ENCODE data around the gene RREB1. TPM values are rescaled to one million over a fixed set of nuclear protein-coding genes. Genes with fewer than 3 reads are reported as not detected.

The RREB1 gene
- total and polyA plus RNA-seq, 7 donors = 6.0 to 31.9 (median 20.7) TPM

- H3K27ac ChIP-seq = peak overlapping the region; percentile 36 to 80 (median 72)
- no peaks in the 10 kb centered on the region for H3K27me3 ChIP-seq
- H3K4me1 ChIP-seq = peaks cover 0 to 77% (median 64%) of the 10 kb centered on the region in 4 donors
- no peaks in the 10 kb centered on the region for H3K36me3 ChIP-seq
- no peak overlapping the region for H3K4me3 ChIP-seq
- TF ChIP-seq EP300 (IDR thresholded peaks at IDR 0.05) = no peak
- TF ChIP-seq POLR2A (IDR thresholded peaks at IDR 0.05) = no peak
- no peak for TF ChIP-seq POLR2AphosphoS5 (IDR thresholded peaks at IDR 0.05)
- TF ChIP-seq, protein P1, sequence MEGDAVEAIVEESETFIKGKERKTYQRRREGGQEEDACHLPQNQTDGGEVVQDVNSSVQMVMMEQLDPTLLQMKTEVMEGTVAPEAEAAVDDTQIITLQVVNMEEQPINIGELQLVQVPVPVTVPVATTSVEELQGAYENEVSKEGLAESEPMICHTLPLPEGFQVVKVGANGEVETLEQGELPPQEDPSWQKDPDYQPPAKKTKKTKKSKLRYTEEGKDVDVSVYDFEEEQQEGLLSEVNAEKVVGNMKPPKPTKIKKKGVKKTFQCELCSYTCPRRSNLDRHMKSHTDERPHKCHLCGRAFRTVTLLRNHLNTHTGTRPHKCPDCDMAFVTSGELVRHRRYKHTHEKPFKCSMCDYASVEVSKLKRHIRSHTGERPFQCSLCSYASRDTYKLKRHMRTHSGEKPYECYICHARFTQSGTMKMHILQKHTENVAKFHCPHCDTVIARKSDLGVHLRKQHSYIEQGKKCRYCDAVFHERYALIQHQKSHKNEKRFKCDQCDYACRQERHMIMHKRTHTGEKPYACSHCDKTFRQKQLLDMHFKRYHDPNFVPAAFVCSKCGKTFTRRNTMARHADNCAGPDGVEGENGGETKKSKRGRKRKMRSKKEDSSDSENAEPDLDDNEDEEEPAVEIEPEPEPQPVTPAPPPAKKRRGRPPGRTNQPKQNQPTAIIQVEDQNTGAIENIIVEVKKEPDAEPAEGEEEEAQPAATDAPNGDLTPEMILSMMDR (IDR thresholded peaks at IDR 0.05) = no peak
- intact Hi-C loops (cut with DNase I) = no loop called here
- DNase-seq = no peak
- no peaks in the 10 kb centered on the region for H3K9me3 ChIP-seq
These were observed 4.4 kb downstream of the RREB1 start for GRCh38 chr6:7112171-7112570.

GRCh38 chr6:7112741-7113313 lies 5.1 kb downstream of the RREB1 start:
- Histone ChIP-seq H3K27me3 (no peaks in the 10 kb centered on the region), H3K27ac (peak overlapping the region; percentile 36 to 80 (median 72)), H3K4me1 (peaks cover 0 to 77% (median 64%) of the 10 kb centered on the region in 4 donors), H3K9me3 (no peaks in the 10 kb centered on the region), H3K4me3 (no peak overlapping the region), H3K36me3 (no peaks in the 10 kb centered on the region)
- no peak for DNase-seq
- TF ChIP-seq POLR2AphosphoS5 (IDR thresholded peaks at IDR 0.05) (no peak), POLR2A (IDR thresholded peaks at IDR 0.05) (no peak), EP300 (IDR thresholded peaks at IDR 0.05) (no peak)
- TF ChIP-seq, protein P1 (IDR thresholded peaks at IDR 0.05) = no peak
- intact Hi-C loops (cut with DNase I) = no loop called here
- WGBS, 2 donors = 12 to 30% methylated on average over 15 of the region's 15 CpGs

- 43 to 67% methylated on average over 9 of the region's 9 CpGs for WGBS, 2 donors
- peaks cover 0 to 77% (median 59%) of the 10 kb centered on the region in 4 donors for H3K4me1 ChIP-seq
- intact Hi-C loops (cut with DNase I) = loop anchor here (5.0 kb wide), 1 partner anchor 52 kb away; no protein-coding TSS in a partner anchor
- no peaks in the 10 kb centered on the region for H3K9me3 ChIP-seq
- DNase-seq = no peak
- H3K4me3 ChIP-seq = no peak overlapping the region
- no peaks in the 10 kb centered on the region for H3K27me3 ChIP-seq
- TF ChIP-seq, protein P1 (IDR thresholded peaks at IDR 0.05) = no peak
- no peak for TF ChIP-seq POLR2A (IDR thresholded peaks at IDR 0.05)
- no peak for TF ChIP-seq EP300 (IDR thresholded peaks at IDR 0.05)
- TF ChIP-seq POLR2AphosphoS5 (IDR thresholded peaks at IDR 0.05) = no peak
- H3K27ac ChIP-seq = peak overlapping the region; percentile 69 to 80 (median 72)
- H3K36me3 ChIP-seq = no peaks in the 10 kb centered on the region
These were observed 7.1 kb downstream of the RREB1 start for GRCh38 chr6:7114744-7115458.

- H3K4me3 ChIP-seq = no peak overlapping the region
- H3K27me3 ChIP-seq = no peaks in the 10 kb centered on the region
- peaks cover 0 to 70% (median 52%) of the 10 kb centered on the region in 4 donors for H3K4me1 ChIP-seq
- no peak for DNase-seq
- intact Hi-C loops (cut with DNase I) = loop anchor here (5.0 kb wide), 1 partner anchor 52 kb away; no protein-coding TSS in a partner anchor
- 18 to 57% methylated on average over 15 of the region's 15 CpGs for WGBS, 2 donors
- TF ChIP-seq, protein P1 (IDR thresholded peaks at IDR 0.05) = no peak
- TF ChIP-seq POLR2AphosphoS5 (IDR thresholded peaks at IDR 0.05) = peak in 1 of 4 donors; percentile 5
- H3K27ac ChIP-seq = peak overlapping the region; percentile 69 to 80 (median 72)
- no peaks in the 10 kb centered on the region for H3K36me3 ChIP-seq
- no peaks in the 10 kb centered on the region for H3K9me3 ChIP-seq
These were observed 7.9 kb downstream of the RREB1 start for GRCh38 chr6:7115543-7116231.

Measured in sigmoid colon (tissue), 7 donors.